Hepatocyte (in vitro differentiated cells): ENCODE measurements around the gene EXOC4. TPM values are rescaled to one million over a fixed set of nuclear protein-coding genes. Genes with fewer than 3 reads are reported as not detected.

Experiments used
- DNase-seq: peaks from one replicate; pipeline ENCODE4 v3.0.0-alpha.2; 2016; ENCODE audit warnings: low spot score
- H2AFZ ChIP-seq: fragments of 200-600 bp; sonication (generic); 2 replicates; pipeline ENCODE4 v1.6.0; 2016; ENCODE audit warnings: antibody characterized with exemption, mild to moderate bottlenecking
- H3K27ac ChIP-seq: fragments of 200-600 bp; sonication (generic); 2 replicates; pipeline ENCODE4 v1.5.1; 2016; ENCODE audit warnings: mild to moderate bottlenecking
- H3K27me3 ChIP-seq: fragments of 200-600 bp; sonication (generic); 2 replicates; pipeline ENCODE4 v1.6.1; 2016
- H3K36me3 ChIP-seq: fragments of 200-600 bp; sonication (generic); replicated peaks from 2 replicates; pipeline ENCODE4 v1.5.1; 2016; ENCODE audit warnings: low read depth; ENCODE audit not compliant: insufficient read depth
- H3K4me1 ChIP-seq: fragments of 200-600 bp; sonication (generic); 2 replicates; pipeline ENCODE4 v1.5.1; 2016; ENCODE audit warnings: mild to moderate bottlenecking, moderate library complexity; ENCODE audit not compliant: insufficient read depth
- H3K4me2 ChIP-seq: fragments of 200-600 bp; sonication (generic); 2 replicates; pipeline ENCODE4 v1.6.0; 2016
- H3K4me3 ChIP-seq: fragments of 200-600 bp; sonication (generic); 2 replicates; pipeline ENCODE4 v1.5.1; 2016; ENCODE audit warnings: mild to moderate bottlenecking
- H3K79me2 ChIP-seq: fragments of 200-600 bp; sonication (generic); 2 replicates; pipeline ENCODE4 v1.6.0; 2017; ENCODE audit warnings: mild to moderate bottlenecking
- H3K9me2 ChIP-seq: fragments of 200-600 bp; sonication (generic); replicated peaks from 2 replicates; pipeline ENCODE4 v1.6.0; 2017; ENCODE audit warnings: mild to moderate bottlenecking; ENCODE audit not compliant: insufficient read depth
- H3K9me3 ChIP-seq: fragments of 200-600 bp; sonication (generic); 2 replicates; pipeline ENCODE4 v1.5.1; 2016; ENCODE audit warnings: low read depth, mild to moderate bottlenecking
- H4K20me1 ChIP-seq: fragments of 200-600 bp; sonication (generic); 2 replicates; pipeline ENCODE4 v1.6.0; 2016; ENCODE audit warnings: mild to moderate bottlenecking; ENCODE audit not compliant: insufficient read depth, poor library complexity, severe bottlenecking
- EZH2 ChIP-seq: fragments of 200-600 bp; sonication (generic); IDR thresholded peaks from 2 replicates; pipeline ENCODE4 v1.6.1; 2016; ENCODE audit warnings: antibody characterized with exemption, mild to moderate bottlenecking, borderline replicate concordance
- EZH2phosphoT487 ChIP-seq: fragments of 200-600 bp; sonication (generic); IDR thresholded peaks from one replicate; pipeline ENCODE4 v1.6.1; 2018; ENCODE audit warnings: antibody characterized with exemption, mild to moderate bottlenecking, low read depth, moderate library complexity; ENCODE audit not compliant: unreplicated experiment, severe bottlenecking
- WGBS: methylation state at CpG from one replicate; pipeline ENCODE4 v1.1.6; 2016; ENCODE audit warnings: low lambda C conversion rate; ENCODE audit errors: missing lambda C conversion rate; 5-methylcytosine and 5-hydroxymethylcytosine counted together
- polyA plus RNA-seq: library from polyadenylated mRNA; unstranded; fragments of >200 nt; fragmentation: Nextera tagmentation; extraction: Ambion mirVana; gene quantifications from 2 replicates; pipeline ENCODE4 v1.2.1, GENCODE V29; 2016
- total RNA-seq: library from RNA; depleted of rRNA; stranded (reverse); fragments of >200 nt; gene quantifications from 2 replicates; pipeline ENCODE4 v1.2.3, GENCODE V29; 2014
- TF ChIP-seq, protein P1 (sequence below): fragments of 200-600 bp; sonication (generic); IDR thresholded peaks from 2 replicates; pipeline ENCODE4 v1.5.1; 2016; ENCODE audit warnings: antibody characterized with exemption, mild to moderate bottlenecking; ENCODE audit not compliant: poor library complexity

EXOC4 gene
- total and polyA plus RNA-seq, 2 experiments from 2014 or later = 34.8 to 56.1 TPM

GRCh38 chr7:133712544-133712943, 459.7 kb downstream of the EXOC4 start:
- TF ChIP-seq, protein P1, sequence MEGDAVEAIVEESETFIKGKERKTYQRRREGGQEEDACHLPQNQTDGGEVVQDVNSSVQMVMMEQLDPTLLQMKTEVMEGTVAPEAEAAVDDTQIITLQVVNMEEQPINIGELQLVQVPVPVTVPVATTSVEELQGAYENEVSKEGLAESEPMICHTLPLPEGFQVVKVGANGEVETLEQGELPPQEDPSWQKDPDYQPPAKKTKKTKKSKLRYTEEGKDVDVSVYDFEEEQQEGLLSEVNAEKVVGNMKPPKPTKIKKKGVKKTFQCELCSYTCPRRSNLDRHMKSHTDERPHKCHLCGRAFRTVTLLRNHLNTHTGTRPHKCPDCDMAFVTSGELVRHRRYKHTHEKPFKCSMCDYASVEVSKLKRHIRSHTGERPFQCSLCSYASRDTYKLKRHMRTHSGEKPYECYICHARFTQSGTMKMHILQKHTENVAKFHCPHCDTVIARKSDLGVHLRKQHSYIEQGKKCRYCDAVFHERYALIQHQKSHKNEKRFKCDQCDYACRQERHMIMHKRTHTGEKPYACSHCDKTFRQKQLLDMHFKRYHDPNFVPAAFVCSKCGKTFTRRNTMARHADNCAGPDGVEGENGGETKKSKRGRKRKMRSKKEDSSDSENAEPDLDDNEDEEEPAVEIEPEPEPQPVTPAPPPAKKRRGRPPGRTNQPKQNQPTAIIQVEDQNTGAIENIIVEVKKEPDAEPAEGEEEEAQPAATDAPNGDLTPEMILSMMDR = no peak
- TF ChIP-seq EZH2 = no peak
- no peak for TF ChIP-seq EZH2phosphoT487
- Histone ChIP-seq H3K27ac (no peak overlapping the region), H3K4me3 (no peak overlapping the region)

GRCh38 chr7:133714654-133715053, 461.8 kb downstream of the EXOC4 start:
- Histone ChIP-seq H3K79me2 (no peaks in the 10 kb centered on the region), H3K27ac (no peak overlapping the region), H3K27me3 (no peaks in the 10 kb centered on the region), H3K9me3 (no peaks in the 10 kb centered on the region), H3K9me2 (no peaks in the 10 kb centered on the region), H2AFZ (no peak overlapping the region), H4K20me1 (no peaks in the 10 kb centered on the region), H3K4me1 (no peaks in the 10 kb centered on the region), H3K4me3 (no peak overlapping the region), H3K4me2 (no peak overlapping the region), H3K36me3 (no peaks in the 10 kb centered on the region)
- DNase-seq = no peak
- WGBS = 91% methylated on average over 3 of the region's 3 CpGs
- no peak for TF ChIP-seq EZH2phosphoT487
- TF ChIP-seq, protein P1 = no peak
- no peak for TF ChIP-seq EZH2

More at GRCh38 chr7:133712544-133712943, 459.7 kb downstream of the EXOC4 start:
- Histone ChIP-seq H3K4me2 (no peak overlapping the region), H3K9me3 (no peaks in the 10 kb centered on the region), H2AFZ (no peak overlapping the region), H4K20me1 (no peaks in the 10 kb centered on the region), H3K36me3 (no peaks in the 10 kb centered on the region), H3K79me2 (no peaks in the 10 kb centered on the region), H3K4me1 (no peaks in the 10 kb centered on the region), H3K27me3 (no peaks in the 10 kb centered on the region), H3K9me2 (no peaks in the 10 kb centered on the region)
- 97% methylated on average over 2 of the region's 2 CpGs for WGBS
- DNase-seq = no peak

DNA sequence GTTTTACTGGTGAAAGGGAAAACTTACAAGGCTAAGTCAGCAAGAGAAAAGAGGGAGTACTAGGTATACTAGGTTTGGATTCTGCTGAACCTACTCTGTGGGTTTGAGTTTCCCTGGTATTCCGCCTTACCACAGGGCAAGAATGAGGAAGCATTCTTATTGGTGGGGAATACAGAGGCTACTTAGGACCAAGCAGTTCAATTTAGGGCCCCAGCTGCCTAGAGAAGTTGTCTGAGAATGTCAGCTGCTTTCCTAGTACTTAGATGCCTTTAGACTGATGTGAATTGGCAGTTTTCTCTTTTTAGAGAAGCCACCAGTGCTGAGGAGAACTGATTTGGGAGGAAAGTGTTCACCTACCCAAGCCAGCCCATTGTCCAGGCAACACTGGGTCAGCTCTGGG, 465.3 kb downstream of the EXOC4 start:
- no peak for DNase-seq
- H4K20me1 ChIP-seq = no peaks in the 10 kb centered on the region
- H3K27ac ChIP-seq = no peak overlapping the region
- H3K4me2 ChIP-seq = no peak overlapping the region
- H3K9me3 ChIP-seq = no peaks in the 10 kb centered on the region
- WGBS = 91% methylated on average over 1 of the region's 1 CpG
- peaks cover 1% of the 10 kb centered on the region for H3K4me1 ChIP-seq
- no peaks in the 10 kb centered on the region for H3K27me3 ChIP-seq
- no peak overlapping the region for H2AFZ ChIP-seq
- no peaks in the 10 kb centered on the region for H3K36me3 ChIP-seq
- TF ChIP-seq, protein P1 = no peak
- no peak for TF ChIP-seq EZH2phosphoT487
- TF ChIP-seq EZH2 = no peak
- H3K9me2 ChIP-seq = no peaks in the 10 kb centered on the region
- no peaks in the 10 kb centered on the region for H3K79me2 ChIP-seq
- H3K4me3 ChIP-seq = no peak overlapping the region

- no peak overlapping the region for H3K4me2 ChIP-seq
- no peak overlapping the region for H3K4me3 ChIP-seq
- no peaks in the 10 kb centered on the region for H3K36me3 ChIP-seq
- WGBS = 75% methylated on average over 1 of the region's 1 CpG
- H3K9me3 ChIP-seq = no peaks in the 10 kb centered on the region
- H3K27ac ChIP-seq = no peak overlapping the region
- TF ChIP-seq, protein P1 = no peak
- no peak for TF ChIP-seq EZH2phosphoT487
- TF ChIP-seq EZH2 = no peak
- H3K9me2 ChIP-seq = no peaks in the 10 kb centered on the region
- no peak overlapping the region for H2AFZ ChIP-seq
- peaks cover 4% of the 10 kb centered on the region for H3K4me1 ChIP-seq
- H3K79me2 ChIP-seq = no peaks in the 10 kb centered on the region
- no peaks in the 10 kb centered on the region for H4K20me1 ChIP-seq
- no peaks in the 10 kb centered on the region for H3K27me3 ChIP-seq
- DNase-seq = no peak
Observed at GRCh38 chr7:133723044-133723443, 470.2 kb downstream of the EXOC4 start.
